ENCODE results near the gene TRPC1.

TRPC1 gene

DNA sequence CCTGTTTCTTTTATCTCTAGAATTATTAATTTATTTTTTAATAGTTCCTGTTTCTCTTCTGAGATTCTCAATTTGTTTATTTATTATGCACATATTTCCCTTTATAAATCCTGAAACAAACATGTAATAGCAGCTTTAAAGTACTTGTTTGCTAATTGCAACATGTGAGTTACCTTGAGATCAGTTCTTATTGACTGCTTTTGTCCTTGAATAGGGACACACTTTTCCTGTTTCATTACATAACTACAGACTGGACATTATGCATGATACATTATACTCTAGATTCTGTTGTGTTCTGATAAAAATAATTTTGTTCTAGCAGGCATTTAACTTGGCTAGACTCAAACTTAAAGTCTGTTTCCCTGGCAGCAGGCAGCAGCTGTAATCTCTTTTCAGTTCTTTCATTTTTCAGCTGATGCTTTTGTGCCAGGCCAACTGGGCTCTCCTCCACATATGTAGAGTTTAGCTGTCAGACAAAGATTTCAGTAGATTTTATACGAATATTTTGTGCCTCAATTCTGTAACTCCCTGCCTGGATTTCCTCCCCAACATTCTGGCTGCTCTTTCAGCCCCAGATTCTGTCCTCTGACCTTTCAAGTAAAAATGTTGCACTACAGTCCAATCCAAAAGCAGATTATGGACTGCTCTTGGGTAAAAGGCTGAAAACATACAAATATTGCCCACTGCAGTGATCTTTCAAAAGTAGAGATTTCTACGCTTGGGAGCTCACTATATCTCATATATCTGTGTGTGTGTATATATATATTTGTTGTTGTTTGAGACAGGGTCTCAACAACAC, 123.1 kb downstream of the TRPC1 start:
- DNase-seq: no peak

DNA sequence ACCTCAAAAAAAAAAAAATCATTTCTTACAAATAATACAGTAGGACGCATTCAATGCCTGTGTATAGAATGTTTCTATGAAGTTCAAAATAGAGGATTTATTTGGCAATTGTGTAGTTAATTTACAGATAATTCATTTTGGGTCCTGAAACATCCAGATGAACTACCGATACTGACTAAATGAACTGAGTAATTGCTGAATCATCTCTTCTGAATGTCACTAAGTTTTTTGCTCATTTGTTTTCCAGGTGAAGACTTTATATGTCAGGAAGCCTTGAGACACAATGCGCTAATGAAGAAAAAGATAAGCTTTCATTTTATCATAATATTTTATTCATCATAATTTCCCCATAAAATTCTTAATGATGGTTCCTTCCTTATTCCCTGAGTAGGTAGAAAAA, 125.3 kb downstream of the TRPC1 start:
- no peak for DNase-seq

DNA sequence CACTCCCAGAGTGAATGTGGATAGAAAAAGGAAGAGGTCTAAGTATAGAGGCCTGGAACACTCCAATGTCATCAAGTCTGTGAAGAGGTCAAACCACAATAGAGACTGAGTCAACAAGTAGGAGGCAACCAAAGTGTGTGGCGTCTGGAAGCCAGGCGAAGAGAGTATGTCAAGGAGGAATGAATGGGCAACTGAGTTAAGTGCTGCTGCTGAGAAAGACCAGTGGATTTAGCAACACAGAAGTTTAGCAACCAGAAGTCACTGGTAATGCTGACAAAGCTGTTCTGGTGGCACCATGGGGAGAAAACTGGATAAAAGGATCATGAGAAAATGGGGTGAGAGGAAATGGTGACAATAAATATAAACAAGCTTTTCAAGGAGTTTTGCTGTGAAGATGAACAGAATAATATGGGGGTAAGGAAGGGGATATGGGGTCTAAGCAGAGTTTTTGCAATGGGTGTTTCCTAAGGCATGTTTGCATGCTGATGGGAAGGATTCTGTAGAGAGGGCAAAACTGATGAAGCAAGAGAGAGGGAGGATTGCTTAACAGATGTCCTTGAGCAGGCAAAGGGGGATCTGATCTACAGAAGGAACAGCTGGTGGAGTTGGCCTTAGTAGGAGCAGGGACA, 126.7 kb downstream of the TRPC1 start:
- no peak for DNase-seq

DNA sequence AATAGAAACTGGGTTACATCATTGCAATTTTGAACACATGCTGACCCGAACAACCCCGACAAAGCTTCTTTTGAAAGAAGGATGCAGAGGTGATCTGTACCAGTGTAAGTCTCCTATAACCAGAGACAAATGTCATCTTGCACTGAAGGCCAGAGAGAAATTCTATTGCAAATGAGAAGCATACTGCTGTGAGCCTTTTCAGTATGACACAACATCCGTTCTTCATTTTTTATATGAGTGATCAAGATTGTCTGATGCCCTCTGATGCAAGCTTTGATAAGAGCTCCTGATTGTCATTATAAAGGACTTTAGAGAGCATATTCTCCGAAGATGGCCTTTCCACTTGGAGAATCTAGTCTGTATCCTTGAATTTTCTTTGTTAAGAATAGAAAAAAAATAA, 128.2 kb downstream of the TRPC1 start:
- DNase-seq: no peak

DNA sequence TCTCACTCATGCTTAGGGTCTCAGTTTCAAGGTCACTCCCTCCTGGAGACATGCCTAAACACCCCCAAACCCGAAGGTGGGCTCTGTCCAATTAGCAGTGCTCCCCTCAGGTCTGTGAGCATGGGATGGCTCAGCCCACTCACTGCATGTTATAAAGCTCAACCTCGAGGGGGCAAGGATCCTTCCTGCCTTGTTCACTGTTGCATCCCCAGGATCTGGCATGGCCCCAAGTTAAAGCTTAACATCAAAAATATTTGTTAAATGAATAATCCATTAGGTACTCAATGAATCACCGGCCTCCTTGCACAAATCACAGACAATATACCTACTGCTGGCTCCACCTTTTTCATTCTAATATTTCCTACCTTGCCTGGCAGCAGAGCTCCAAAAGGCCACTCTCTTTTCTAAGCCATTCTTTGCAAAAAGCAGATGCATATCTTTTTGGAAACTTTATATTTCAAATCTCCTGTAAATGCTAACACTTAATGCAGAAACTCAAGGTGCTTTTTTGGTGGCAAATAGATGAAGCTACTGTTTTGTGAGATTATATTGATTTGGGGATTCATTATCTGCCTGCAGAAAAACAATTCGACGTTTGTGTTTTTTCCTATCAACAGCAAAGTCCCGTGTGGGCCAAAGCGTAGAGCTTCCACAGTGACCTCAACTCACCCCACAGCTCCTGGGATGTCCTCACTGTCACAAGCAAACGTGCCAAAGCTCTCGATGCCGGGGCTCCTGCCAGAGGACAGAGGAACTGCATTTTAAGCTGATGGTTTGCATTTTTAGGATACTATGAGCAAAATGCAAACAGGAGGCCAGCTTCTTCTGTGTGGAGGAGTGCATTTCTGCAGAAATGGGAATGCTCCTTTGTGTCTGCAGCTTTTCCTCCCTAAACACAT, 129.7 kb downstream of the TRPC1 start:
- DNase-seq: no peak

DNA sequence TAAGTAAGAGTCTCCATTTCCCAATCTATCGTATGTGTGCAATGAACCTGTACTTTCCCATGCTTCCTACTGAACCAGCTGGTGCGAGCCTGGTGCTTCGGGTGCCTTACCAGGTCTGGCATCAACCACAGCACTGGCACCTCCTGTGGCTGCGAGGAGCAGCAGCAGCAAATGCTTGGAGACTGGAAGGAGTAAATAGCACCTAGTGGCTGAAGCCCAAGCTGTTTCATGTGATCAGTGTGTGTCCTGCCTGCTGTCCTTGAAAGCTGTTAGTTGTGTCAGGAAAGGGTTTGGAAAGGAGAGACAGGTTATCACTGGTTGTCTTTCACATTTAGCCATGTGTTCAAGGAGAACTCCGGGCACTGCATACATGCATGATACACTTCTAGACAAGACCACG, 133.2 kb downstream of the TRPC1 start:
- no peak for DNase-seq
